Measurements from ENCODE around the gene CEP76.

DNA sequence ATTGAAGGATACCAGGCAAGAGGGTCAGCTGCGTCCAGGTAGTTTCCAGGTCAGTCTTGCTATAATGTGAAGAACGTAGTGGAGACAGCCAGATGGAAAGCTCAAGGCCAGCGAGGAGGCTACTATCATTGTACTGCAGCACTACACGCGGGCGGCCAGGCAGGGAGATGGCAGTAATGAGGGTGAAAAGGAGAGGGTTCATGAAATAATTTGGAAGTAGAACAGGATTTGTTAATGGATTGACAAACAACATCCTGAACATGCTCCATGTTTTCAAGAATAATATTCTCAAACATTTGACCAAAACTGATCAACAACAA lies 61.7 kb downstream of the CEP76 start:
- TF ChIP-seq EP300 (IDR thresholded peaks at IDR 0.05) (no peak), POLR2A (IDR thresholded peaks at IDR 0.05) (no peak), POLR2AphosphoS5 (IDR thresholded peaks at IDR 0.05) (no peak)

Data from gastroesophageal sphincter (tissue), 2 donors.